ENCODE measurements around the gene ZNF263. TPM values are rescaled to one million over a fixed set of nuclear protein-coding genes. Genes with fewer than 3 reads are reported as not detected.

ZNF263 gene
- total and polyA plus RNA-seq, 10 of the 15 experiments (the other 5 are each of a cell fraction or from before 2014, with no cell fraction given), result 4.7 to 45.6 (median 24.5) TPM

- no peak for ATAC-seq
- ChIA-PET CTCF (no interaction called here), SMC1A (ENCODE audit: uncharacterized antibody, unreplicated experiment) (no interaction called here), POLR2A (no interaction called here), RAD21 (ENCODE audit: unreplicated experiment) (no interaction called here)
- DNase-seq (ENCODE audit: low read depth, low spot score), result no peak
- Histone ChIP-seq H3K4me1 (ENCODE audit: control insufficient read depth, insufficient read depth, low read length) (no peaks in the 10 kb centered on the region), H3K27ac (ENCODE audit: control insufficient read depth, insufficient read depth) (no peak overlapping the region), H3K4me3 (no peak overlapping the region), H3K9me3 (replicated peaks; ENCODE audit: control insufficient read depth, insufficient read depth, low read length) (peaks cover 27% of the 10 kb centered on the region), H3K27me3 (replicated peaks in 1 of 2; ENCODE audit: control insufficient read depth in 2 of 2, insufficient read depth in 2 of 2, low read length in 1 of 2) (no peaks in the 10 kb centered on the region), H4K20me1 (ENCODE audit: control insufficient read depth, insufficient read depth) (no peaks in the 10 kb centered on the region), H3K4me2 (ENCODE audit: control insufficient read depth, insufficient read depth) (no peak overlapping the region), H2AFZ (ENCODE audit: control insufficient read depth, low read depth, low read length) (no peak overlapping the region), H3K36me3 (ENCODE audit: control insufficient read depth in 2 of 2, insufficient read depth in 2 of 2, low read length in 1 of 2) (peaks cover 0 to 1% of the 10 kb centered on the region in 2 experiments; a peak in 2 of 4 replicates), H3K79me2 (ENCODE audit: control insufficient read depth, insufficient read depth, low read length) (no peaks in the 10 kb centered on the region), H3K9ac (ENCODE audit: control insufficient read depth, insufficient read depth, low read length) (no peak overlapping the region)
- TF ChIP-seq DPF2 (IDR thresholded peaks at IDR 0.05), result no peak
- TF ChIP-seq NFXL1 (IDR thresholded peaks at IDR 0.05; ENCODE audit: borderline replicate concordance), result no peak
- TF ChIP-seq JUNB (IDR thresholded peaks at IDR 0.05), result no peak
- TF ChIP-seq EGR1 (IDR thresholded peaks at IDR 0.05; ENCODE audit: borderline replicate concordance in 1 of 2, low read depth in 2 of 2, low read length in 2 of 2), result no peak
- no peak for TF ChIP-seq BCL3 (IDR thresholded peaks at IDR 0.05; ENCODE audit: borderline replicate concordance, insufficient read depth, low read depth, low read length, poor library complexity, severe bottlenecking)
- no peak for TF ChIP-seq MTA3 (IDR thresholded peaks at IDR 0.05; ENCODE audit: borderline replicate concordance, low read length)
- TF ChIP-seq MLLT1 (IDR thresholded peaks at IDR 0.05), result no peak
- no peak for TF ChIP-seq EP300 (IDR thresholded peaks at IDR 0.05; ENCODE audit: borderline replicate concordance in 1 of 2, control insufficient read depth in 1 of 2, low read depth in 2 of 2, low read length in 2 of 2)
- TF ChIP-seq NFYA (IDR thresholded peaks at IDR 0.05; ENCODE audit: borderline replicate concordance, low read depth, low read length), result no peak
- no peak for TF ChIP-seq SREBF1 (IDR thresholded peaks at IDR 0.05; ENCODE audit: low read length)
- no peak for TF ChIP-seq MXI1 (IDR thresholded peaks at IDR 0.05; ENCODE audit: low read depth, low read length)
- TF ChIP-seq RBBP5 (conservative IDR thresholded peaks at IDR 0.05), result no peak
- no peak for TF ChIP-seq RFX5 (IDR thresholded peaks at IDR 0.05; ENCODE audit: low read depth, low read length)
- no peak for TF ChIP-seq SMAD1 (IDR thresholded peaks at IDR 0.05; ENCODE audit: low read depth, partially characterized antibody)
- TF ChIP-seq NFYB (IDR thresholded peaks at IDR 0.05; ENCODE audit: insufficient read depth, low read depth, low read length), result no peak
- TF ChIP-seq SMAD5 (IDR thresholded peaks at IDR 0.05; ENCODE audit: low read depth), result no peak
- no peak for TF ChIP-seq ETV6 (conservative IDR thresholded peaks at IDR 0.05 in 1 of 2, IDR thresholded peaks at IDR 0.05 in 1 of 2; ENCODE audit: borderline replicate concordance in 1 of 2, low read depth in 1 of 2)
- no peak for TF ChIP-seq ZNF217 (IDR thresholded peaks at IDR 0.05)
- TF ChIP-seq STAT1 (conservative IDR thresholded peaks at IDR 0.05), result no peak
- TF ChIP-seq FOS (IDR thresholded peaks at IDR 0.05; ENCODE audit: borderline replicate concordance, extremely low read depth, insufficient read length), result no peak
- no peak for FAIRE-seq
- intact Hi-C loops (cut with micrococcal nuclease; ENCODE audit: unreplicated experiment), result no loop called here
- 48% methylated on average over 2 of the region's 2 CpGs for WGBS (ENCODE audit: insufficient coverage, insufficient replicate concordance, low lambda C conversion rate, missing lambda C conversion rate)
- no TSS peak for BruUV-seq (replicated peaks)
- in situ Hi-C loops (cut with MboI), result no loop called here
These were observed 38.5 kb downstream of the ZNF263 start for GRCh38 chr16:3321816-3322215.
